Left ventricle myocardium inferior (tissue), 1 donor: ENCODE results near the gene CLN6. TPM values are rescaled to one million over a fixed set of nuclear protein-coding genes. Genes with fewer than 3 reads are reported as not detected.
A peak's percentile ranks its signal among the peaks of the same experiment; 100 is the strongest.

Experiments
- DNase-seq: peaks from one replicate; pipeline ENCODE4 v3.0.0-alpha.2; 2020
- H3K27ac ChIP-seq: fragments of 200-600 bp; replicated peaks from 2 replicates; pipeline ENCODE4 v1.8.0; 2021
- H3K27me3 ChIP-seq: fragments of 200-600 bp; 2 replicates; pipeline ENCODE4 v1.8.0; 2021; ENCODE audit warnings: low read depth
- H3K36me3 ChIP-seq: fragments of 200-600 bp; 2 replicates; pipeline ENCODE4 v1.8.0; 2021
- H3K4me1 ChIP-seq: fragments of 200-600 bp; 2 replicates; pipeline ENCODE4 v1.8.0; 2021
- H3K4me3 ChIP-seq: fragments of 200-600 bp; 2 replicates; pipeline ENCODE4 v1.8.0; 2021; ENCODE audit warnings: mild to moderate bottlenecking, moderate library complexity
- H3K9me3 ChIP-seq: fragments of 200-600 bp; replicated peaks from 2 replicates; pipeline ENCODE4 v1.8.0; 2021
- CTCF ChIP-seq: fragments of 200-600 bp; IDR thresholded peaks from 2 replicates; pipeline ENCODE4 v1.8.0; 2021; ENCODE audit warnings: antibody characterized with exemption, mild to moderate bottlenecking, borderline replicate concordance
- intact Hi-C: fragments of 100-400 bp; cut with micrococcal nuclease; formaldehyde crosslinking; loops from one replicate; pipeline ENCODE4 v1.11.0; 2022
- total RNA-seq: library from RNA; stranded (reverse); fragmentation: NEBNext Ultra II Directional; extraction: Animal tissue kit (Norgen Biotek cat#: 25700); gene quantifications from one replicate; pipeline ENCODE4 v1.2.1, GENCODE V29; 2021
- donor health status: DM: no; HTN: yes; CAD: no; lungs with severe emphysema.

The CLN6 gene
- total RNA-seq, 1 donor from 2014 or later = 6.6 TPM

DNA sequence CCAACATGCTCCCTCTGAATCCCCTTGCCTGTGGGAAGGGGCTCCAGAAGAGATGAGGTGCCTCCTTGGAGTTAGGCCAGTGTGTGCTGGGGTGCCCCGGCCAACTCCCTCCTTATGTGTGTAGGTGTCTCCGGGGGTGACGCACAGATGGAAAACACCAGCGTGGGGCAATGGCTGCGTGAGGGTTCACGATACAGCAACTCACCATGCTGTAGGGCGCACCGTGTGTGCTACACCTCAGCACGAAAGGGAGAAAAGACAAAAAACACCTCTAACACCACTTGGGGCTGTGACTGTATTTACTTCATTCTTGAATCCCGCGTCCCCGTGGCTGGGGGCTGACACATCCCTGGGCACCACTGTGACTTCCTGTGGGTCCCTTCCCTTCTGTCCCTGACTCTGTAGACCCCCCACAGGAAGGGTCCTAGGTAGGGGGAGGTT lies 22.8 kb downstream of the CLN6 start:
- intact Hi-C loops = no loop called here
- no peak for DNase-seq
- no peaks in the 10 kb centered on the region for H3K27me3 ChIP-seq
- H3K27ac ChIP-seq = no peak overlapping the region
- no peaks in the 10 kb centered on the region for H3K9me3 ChIP-seq
- no peak overlapping the region for H3K4me3 ChIP-seq
- peaks cover 30% of the 10 kb centered on the region for H3K4me1 ChIP-seq
- no peaks in the 10 kb centered on the region for H3K36me3 ChIP-seq
- TF ChIP-seq CTCF = no peak

DNA sequence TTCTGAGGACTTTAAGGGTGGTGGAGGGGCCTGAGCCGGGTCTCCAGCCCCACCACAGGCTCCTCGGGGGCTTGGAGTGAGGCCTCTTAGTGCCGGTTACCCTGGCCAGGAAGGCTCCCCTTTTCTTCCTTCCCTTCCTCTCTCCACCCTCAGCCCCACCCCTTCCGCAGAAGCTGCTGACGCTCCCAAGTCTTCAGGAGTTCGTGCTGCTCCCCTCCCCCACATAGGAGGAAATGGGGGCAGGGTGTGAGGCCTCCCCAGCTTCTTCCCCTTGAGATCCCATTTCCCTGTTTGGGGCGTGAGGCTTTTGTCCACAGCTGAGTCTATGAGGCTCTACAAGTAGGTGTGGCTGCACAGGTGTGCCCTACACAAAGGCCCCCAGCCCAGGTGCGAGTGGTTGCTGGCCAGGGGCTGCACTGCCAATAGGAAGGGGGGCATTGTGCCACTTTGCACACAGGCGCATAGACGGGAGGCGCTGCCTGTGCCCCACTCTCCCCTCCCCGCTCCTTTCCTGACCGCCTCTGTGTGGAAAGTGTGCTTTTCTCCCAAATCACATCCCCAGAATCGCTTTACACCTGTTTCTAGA lies 23.5 kb downstream of the CLN6 start:
- H3K36me3 ChIP-seq = no peaks in the 10 kb centered on the region
- no peak for TF ChIP-seq CTCF
- intact Hi-C loops = no loop called here
- H3K27ac ChIP-seq = peak overlapping the region; percentile 39
- DNase-seq = peak; percentile 66
- no peaks in the 10 kb centered on the region for H3K27me3 ChIP-seq
- peaks cover 31% of the 10 kb centered on the region for H3K4me1 ChIP-seq
- H3K9me3 ChIP-seq = no peaks in the 10 kb centered on the region
- H3K4me3 ChIP-seq = peak overlapping the region; percentile 40

DNA sequence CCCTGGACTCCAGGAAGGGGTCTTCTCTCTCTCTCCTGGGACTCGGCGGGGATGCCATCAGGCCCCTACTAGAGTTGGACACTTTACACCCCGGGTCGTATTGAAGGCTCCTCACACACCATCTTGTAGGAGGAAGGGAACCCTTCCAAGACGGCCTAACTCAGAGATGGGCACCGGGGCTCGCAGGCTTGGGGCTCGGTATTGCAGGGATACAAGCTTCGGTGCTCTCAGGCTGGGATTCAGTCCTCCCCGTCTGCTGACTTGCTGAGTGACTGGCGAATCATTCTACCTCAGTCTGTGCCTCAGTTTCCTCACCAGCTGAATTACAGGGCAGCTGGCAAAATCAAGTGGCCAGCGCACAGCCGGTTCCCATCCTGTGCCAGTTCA lies 24.0 kb downstream of the CLN6 start:
- H3K4me1 ChIP-seq = peaks cover 31% of the 10 kb centered on the region

GRCh38 chr15:68204776-68205557 lies 24.6 kb downstream of the CLN6 start, which contains the start of gene CALML4:
TSS of gene CALML4 (minus strand) at chr15:68205332. CDS start at chr15:68205247, 85 bp downstream.
- TF ChIP-seq CTCF = no peak
- Histone ChIP-seq H3K36me3 (no peaks in the 10 kb centered on the region), H3K4me3 (peak within 1 kb of the TSS; percentile 40), H3K27me3 (no peaks in the 10 kb centered on the region), H3K4me1 (peaks cover 35% of the 10 kb centered on the region), H3K27ac (peak within 1 kb of the TSS; percentile 39), H3K9me3 (no peaks in the 10 kb centered on the region)
- peak; percentile 69 for DNase-seq
- intact Hi-C loops = no loop called here

More for the DNA sequence above, 24.0 kb downstream of the CLN6 start:
- no peak for DNase-seq
- no peak for TF ChIP-seq CTCF
- no peaks in the 10 kb centered on the region for H3K9me3 ChIP-seq
- H3K27ac ChIP-seq = peak overlapping the region; percentile 39
- intact Hi-C loops = no loop called here
- no peaks in the 10 kb centered on the region for H3K36me3 ChIP-seq
- no peaks in the 10 kb centered on the region for H3K27me3 ChIP-seq
- H3K4me3 ChIP-seq = peak overlapping the region; percentile 40

DNA sequence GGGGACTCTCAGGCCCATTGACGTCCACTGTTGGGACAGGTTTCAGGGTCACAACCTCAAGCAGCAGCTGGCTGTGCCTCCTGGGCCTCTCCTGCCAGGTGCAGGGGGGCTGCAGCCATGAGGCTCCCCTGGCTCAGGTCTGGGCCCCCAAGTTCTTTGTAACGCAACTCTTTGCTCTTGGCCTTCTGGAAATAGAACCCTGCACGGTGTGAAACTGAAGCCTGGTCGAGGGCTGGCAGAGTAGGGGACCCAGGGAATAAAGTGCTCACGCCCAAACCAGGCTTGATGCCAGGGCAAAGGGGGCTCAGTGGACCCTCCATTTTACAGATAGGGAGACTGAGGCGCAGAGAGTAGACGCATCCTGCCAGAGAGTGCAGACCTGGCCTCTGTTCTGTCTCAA lies 25.2 kb downstream of the CLN6 start:
- Histone ChIP-seq H3K4me1 (peaks cover 42% of the 10 kb centered on the region), H3K27me3 (no peaks in the 10 kb centered on the region), H3K9me3 (no peaks in the 10 kb centered on the region), H3K27ac (no peak overlapping the region), H3K36me3 (no peaks in the 10 kb centered on the region), H3K4me3 (no peak overlapping the region)
- intact Hi-C loops = no loop called here
- TF ChIP-seq CTCF = no peak
- no peak for DNase-seq
